Hepatocyte (in vitro differentiated cells): Measurements from ENCODE around the gene CCL27. TPM values are rescaled to one million over a fixed set of nuclear protein-coding genes. Genes with fewer than 3 reads are reported as not detected.

ENCODE experiments used
- DNase-seq: peaks from one replicate; pipeline ENCODE4 v3.0.0-alpha.2; 2016; ENCODE audit warnings: low spot score
- H2AFZ ChIP-seq: fragments of 200-600 bp; sonication (generic); 2 replicates; pipeline ENCODE4 v1.6.0; 2016; ENCODE audit warnings: antibody characterized with exemption, mild to moderate bottlenecking
- H3K27ac ChIP-seq: fragments of 200-600 bp; sonication (generic); 2 replicates; pipeline ENCODE4 v1.5.1; 2016; ENCODE audit warnings: mild to moderate bottlenecking
- H3K27me3 ChIP-seq: fragments of 200-600 bp; sonication (generic); 2 replicates; pipeline ENCODE4 v1.6.1; 2016
- H3K36me3 ChIP-seq: fragments of 200-600 bp; sonication (generic); replicated peaks from 2 replicates; pipeline ENCODE4 v1.5.1; 2016; ENCODE audit warnings: low read depth; ENCODE audit not compliant: insufficient read depth
- H3K4me1 ChIP-seq: fragments of 200-600 bp; sonication (generic); 2 replicates; pipeline ENCODE4 v1.5.1; 2016; ENCODE audit warnings: mild to moderate bottlenecking, moderate library complexity; ENCODE audit not compliant: insufficient read depth
- H3K4me2 ChIP-seq: fragments of 200-600 bp; sonication (generic); 2 replicates; pipeline ENCODE4 v1.6.0; 2016
- H3K4me3 ChIP-seq: fragments of 200-600 bp; sonication (generic); 2 replicates; pipeline ENCODE4 v1.5.1; 2016; ENCODE audit warnings: mild to moderate bottlenecking
- H3K79me2 ChIP-seq: fragments of 200-600 bp; sonication (generic); 2 replicates; pipeline ENCODE4 v1.6.0; 2017; ENCODE audit warnings: mild to moderate bottlenecking
- H3K9me2 ChIP-seq: fragments of 200-600 bp; sonication (generic); replicated peaks from 2 replicates; pipeline ENCODE4 v1.6.0; 2017; ENCODE audit warnings: mild to moderate bottlenecking; ENCODE audit not compliant: insufficient read depth
- H3K9me3 ChIP-seq: fragments of 200-600 bp; sonication (generic); 2 replicates; pipeline ENCODE4 v1.5.1; 2016; ENCODE audit warnings: low read depth, mild to moderate bottlenecking
- H4K20me1 ChIP-seq: fragments of 200-600 bp; sonication (generic); 2 replicates; pipeline ENCODE4 v1.6.0; 2016; ENCODE audit warnings: mild to moderate bottlenecking; ENCODE audit not compliant: insufficient read depth, poor library complexity, severe bottlenecking
- CTCF ChIP-seq: fragments of 200-600 bp; sonication (generic); IDR thresholded peaks from 2 replicates; pipeline ENCODE4 v1.5.1; 2016; ENCODE audit warnings: antibody characterized with exemption, mild to moderate bottlenecking; ENCODE audit not compliant: poor library complexity
- EZH2 ChIP-seq: fragments of 200-600 bp; sonication (generic); IDR thresholded peaks from 2 replicates; pipeline ENCODE4 v1.6.1; 2016; ENCODE audit warnings: antibody characterized with exemption, mild to moderate bottlenecking, borderline replicate concordance
- EZH2phosphoT487 ChIP-seq: fragments of 200-600 bp; sonication (generic); IDR thresholded peaks from one replicate; pipeline ENCODE4 v1.6.1; 2018; ENCODE audit warnings: antibody characterized with exemption, mild to moderate bottlenecking, low read depth, moderate library complexity; ENCODE audit not compliant: unreplicated experiment, severe bottlenecking
- WGBS: methylation state at CpG from one replicate; pipeline ENCODE4 v1.1.6; 2016; ENCODE audit warnings: low lambda C conversion rate; ENCODE audit errors: missing lambda C conversion rate; 5-methylcytosine and 5-hydroxymethylcytosine counted together
- polyA plus RNA-seq: library from polyadenylated mRNA; unstranded; fragments of >200 nt; fragmentation: Nextera tagmentation; extraction: Ambion mirVana; gene quantifications from 2 replicates; pipeline ENCODE4 v1.2.1, GENCODE V29; 2016
- total RNA-seq: library from RNA; depleted of rRNA; stranded (reverse); fragments of >200 nt; gene quantifications from 2 replicates; pipeline ENCODE4 v1.2.3, GENCODE V29; 2014

Gene CCL27
- total and polyA plus RNA-seq, 2 experiments from 2014 or later = not detected

GRCh38 chr9:34691936-34692315 is 29.5 kb upstream of the CCL27 start:
- DNase-seq = no peak
- Histone ChIP-seq H3K27me3 (no peaks in the 10 kb centered on the region), H3K36me3 (no peaks in the 10 kb centered on the region), H3K9me3 (no peaks in the 10 kb centered on the region), H3K79me2 (no peaks in the 10 kb centered on the region), H3K4me3 (no peak overlapping the region), H2AFZ (no peak overlapping the region), H3K4me1 (no peaks in the 10 kb centered on the region), H3K9me2 (no peaks in the 10 kb centered on the region), H3K27ac (no peak overlapping the region), H4K20me1 (no peaks in the 10 kb centered on the region), H3K4me2 (no peak overlapping the region)
- no peak for TF ChIP-seq CTCF
- 86% methylated on average over 5 of the region's 5 CpGs for WGBS

- H3K79me2 ChIP-seq = no peaks in the 10 kb centered on the region
- H3K36me3 ChIP-seq = no peaks in the 10 kb centered on the region
- H2AFZ ChIP-seq = no peak within 1 kb of the TSS
- DNase-seq = no peak
- TF ChIP-seq EZH2phosphoT487 (no peak), CTCF (no peak), EZH2 (no peak)
- no peak within 1 kb of the TSS for H3K4me3 ChIP-seq
- no peaks in the 10 kb centered on the region for H3K9me2 ChIP-seq
- WGBS = 74% methylated on average over 5 of the region's 6 CpGs
- no peak within 1 kb of the TSS for H3K4me2 ChIP-seq
- H3K9me3 ChIP-seq = no peaks in the 10 kb centered on the region
- H4K20me1 ChIP-seq = no peaks in the 10 kb centered on the region
- H3K27me3 ChIP-seq = no peaks in the 10 kb centered on the region
- H3K27ac ChIP-seq = no peak within 1 kb of the TSS
- no peaks in the 10 kb centered on the region for H3K4me1 ChIP-seq
These were observed 28.8 kb upstream of the CCL27 start, which contains the start of gene CCL19 for GRCh38 chr9:34690983-34691935. CCL19 (minus strand) TSS chr9:34691276; CDS start chr9:34691139, 137 bp downstream.

- Histone ChIP-seq H3K9me3 (no peaks in the 10 kb centered on the region), H3K27ac (no peak overlapping the region), H3K4me3 (no peak overlapping the region), H3K79me2 (no peaks in the 10 kb centered on the region), H2AFZ (no peak overlapping the region), H3K27me3 (no peaks in the 10 kb centered on the region), H3K4me2 (no peak overlapping the region), H3K9me2 (no peaks in the 10 kb centered on the region), H4K20me1 (no peaks in the 10 kb centered on the region), H3K36me3 (no peaks in the 10 kb centered on the region), H3K4me1 (no peaks in the 10 kb centered on the region)
- TF ChIP-seq CTCF (no peak), EZH2 (no peak), EZH2phosphoT487 (no peak)
- no peak for DNase-seq
- 76% methylated on average over 8 of the region's 8 CpGs for WGBS
These were observed 27.1 kb upstream of the CCL27 start for GRCh38 chr9:34689512-34689911.
